Left renal pelvis (tissue), 4 donors: ENCODE results near the gene IL1F10. TPM values are rescaled to one million over a fixed set of nuclear protein-coding genes. Genes with fewer than 3 reads are reported as not detected.
"Not testable (repeated sequence)": the region's sequence is repeated elsewhere in the genome, so short reads cannot be mapped to it uniquely, and the experiment has no call there.

Experiments
- DNase-seq, 4 donors: peaks; one replicate each; pipeline ENCODE4 v3.0.0-alpha.2; 2013; ENCODE audit warnings: low read depth in 4 of 4, low spot score in 3 of 4
- polyA plus RNA-seq, 4 donors: library from polyadenylated mRNA; unstranded; fragments of 120-200 nt; gene quantifications; one replicate each; pipeline ENCODE4 v1.2.1, GENCODE V29; 2013; ENCODE audit not compliant: insufficient read length in 4 of 4

Gene IL1F10
- polyA plus RNA-seq, 4 donors = not detected

- no peak for DNase-seq
These were observed 10.6 kb downstream of the IL1F10 start for GRCh38 chr2:113078350-113078839.

- DNase-seq = no peak
These were observed 11.4 kb downstream of the IL1F10 start for GRCh38 chr2:113079131-113079530.

GRCh38 chr2:113080134-113080533 is 12.4 kb downstream of the IL1F10 start:
- peak in 1 of 4 donors; percentile 7 for DNase-seq

- no peak for DNase-seq
These were observed 13.9 kb downstream of the IL1F10 start for GRCh38 chr2:113081488-113082210.

- no peak for DNase-seq
These were observed 15.5 kb downstream of the IL1F10 start for GRCh38 chr2:113083296-113083695.

GRCh38 chr2:113084249-113085000 is 16.7 kb downstream of the IL1F10 start:
- DNase-seq = no peak

- no peak for DNase-seq
These were observed 17.8 kb downstream of the IL1F10 start for GRCh38 chr2:113085542-113085941.

GRCh38 chr2:113088213-113088992 is 20.6 kb downstream of the IL1F10 start:
- no peak for DNase-seq

GRCh38 chr2:113089916-113090315 is 22.1 kb downstream of the IL1F10 start:
- DNase-seq = no peak

GRCh38 chr2:113091231-113091896 is 23.6 kb downstream of the IL1F10 start:
- no peak for DNase-seq

- DNase-seq = no peak
These were observed 25.3 kb downstream of the IL1F10 start for GRCh38 chr2:113092864-113093612.

GRCh38 chr2:113093613-113093977 is 25.8 kb downstream of the IL1F10 start:
- no peak for DNase-seq

GRCh38 chr2:113096306-113096705 is 28.5 kb downstream of the IL1F10 start:
- DNase-seq = not testable (repeated sequence)

- not testable (repeated sequence) for DNase-seq
These were observed 29.3 kb downstream of the IL1F10 start for GRCh38 chr2:113096842-113097618.

GRCh38 chr2:113098041-113098440 is 30.3 kb downstream of the IL1F10 start:
- DNase-seq = no peak

- DNase-seq = no peak
These were observed 30.8 kb downstream of the IL1F10 start for GRCh38 chr2:113098532-113098931.

- no peak for DNase-seq
These were observed 34.4 kb downstream of the IL1F10 start for GRCh38 chr2:113102133-113102532.

- DNase-seq = no peak
These were observed 35.5 kb downstream of the IL1F10 start for GRCh38 chr2:113103277-113103676.

- no peak for DNase-seq
These were observed 36.4 kb downstream of the IL1F10 start for GRCh38 chr2:113104054-113104611.
